Measurements from ENCODE around the gene SH2D4B. TPM values are rescaled to one million over a fixed set of nuclear protein-coding genes. Genes with fewer than 3 reads are reported as not detected.

Gene SH2D4B
- total RNA-seq, 1 donor from 2014 or later, result 1.4 TPM

GRCh38 chr10:80518807-80519360, 18.8 kb upstream of the SH2D4B start:
- no peak for ATAC-seq
- Histone ChIP-seq H3K4me1 (peaks cover 20% of the 10 kb centered on the region), H3K4me3 (no peak overlapping the region), H3K27me3 (ENCODE audit: low read depth) (no peaks in the 10 kb centered on the region), H3K9me3 (no peaks in the 10 kb centered on the region), H3K27ac (peak overlapping the region; percentile 36), H3K36me3 (peaks cover 82% of the 10 kb centered on the region)
- DNase-seq, result no peak
- TF ChIP-seq CTCF (IDR thresholded peaks at IDR 0.05), result no peak
- intact Hi-C loops (cut with DNase I), result no loop called here

GRCh38 chr10:80519936-80520650, 17.6 kb upstream of the SH2D4B start:
- H3K27me3 ChIP-seq (ENCODE audit: low read depth), result no peaks in the 10 kb centered on the region
- H3K9me3 ChIP-seq, result no peaks in the 10 kb centered on the region
- ATAC-seq (no peak), DNase-seq (no peak)
- H3K4me3 ChIP-seq, result no peak overlapping the region
- H3K4me1 ChIP-seq, result peaks cover 32% of the 10 kb centered on the region
- peaks cover 69% of the 10 kb centered on the region for H3K36me3 ChIP-seq
- intact Hi-C loops (cut with DNase I), result no loop called here
- no peak overlapping the region for H3K27ac ChIP-seq
- no peak for TF ChIP-seq CTCF (IDR thresholded peaks at IDR 0.05)

- ATAC-seq (no peak), DNase-seq (no peak)
- no peak overlapping the region for H3K4me3 ChIP-seq
- H3K27ac ChIP-seq, result no peak overlapping the region
- H3K36me3 ChIP-seq, result peaks cover 62% of the 10 kb centered on the region
- intact Hi-C loops (cut with DNase I), result no loop called here
- H3K27me3 ChIP-seq (ENCODE audit: low read depth), result no peaks in the 10 kb centered on the region
- no peak for TF ChIP-seq CTCF (IDR thresholded peaks at IDR 0.05)
- peaks cover 38% of the 10 kb centered on the region for H3K4me1 ChIP-seq
- H3K9me3 ChIP-seq, result no peaks in the 10 kb centered on the region
Measured at GRCh38 chr10:80520661-80521470, 16.8 kb upstream of the SH2D4B start.

GRCh38 chr10:80522756-80523363, 14.8 kb upstream of the SH2D4B start:
- ATAC-seq, result no peak
- Histone ChIP-seq H3K4me3 (no peak overlapping the region), H3K27ac (no peak overlapping the region), H3K36me3 (peaks cover 42% of the 10 kb centered on the region), H3K27me3 (ENCODE audit: low read depth) (no peaks in the 10 kb centered on the region), H3K4me1 (peaks cover 58% of the 10 kb centered on the region), H3K9me3 (no peaks in the 10 kb centered on the region)
- intact Hi-C loops (cut with DNase I), result no loop called here
- DNase-seq, result no peak
- TF ChIP-seq CTCF (IDR thresholded peaks at IDR 0.05), result no peak

GRCh38 chr10:80523773-80524172, 13.9 kb upstream of the SH2D4B start:
- Histone ChIP-seq H3K36me3 (peaks cover 33% of the 10 kb centered on the region), H3K9me3 (no peaks in the 10 kb centered on the region), H3K27ac (no peak overlapping the region), H3K27me3 (ENCODE audit: low read depth) (no peaks in the 10 kb centered on the region), H3K4me1 (peaks cover 56% of the 10 kb centered on the region), H3K4me3 (no peak overlapping the region)
- intact Hi-C loops (cut with DNase I), result no loop called here
- no peak for TF ChIP-seq CTCF (IDR thresholded peaks at IDR 0.05)
- no peak for DNase-seq
- peak; percentile 15 to 34 for ATAC-seq
